Measurements from ENCODE around the gene ZNF474.

The ZNF474 gene

DNA sequence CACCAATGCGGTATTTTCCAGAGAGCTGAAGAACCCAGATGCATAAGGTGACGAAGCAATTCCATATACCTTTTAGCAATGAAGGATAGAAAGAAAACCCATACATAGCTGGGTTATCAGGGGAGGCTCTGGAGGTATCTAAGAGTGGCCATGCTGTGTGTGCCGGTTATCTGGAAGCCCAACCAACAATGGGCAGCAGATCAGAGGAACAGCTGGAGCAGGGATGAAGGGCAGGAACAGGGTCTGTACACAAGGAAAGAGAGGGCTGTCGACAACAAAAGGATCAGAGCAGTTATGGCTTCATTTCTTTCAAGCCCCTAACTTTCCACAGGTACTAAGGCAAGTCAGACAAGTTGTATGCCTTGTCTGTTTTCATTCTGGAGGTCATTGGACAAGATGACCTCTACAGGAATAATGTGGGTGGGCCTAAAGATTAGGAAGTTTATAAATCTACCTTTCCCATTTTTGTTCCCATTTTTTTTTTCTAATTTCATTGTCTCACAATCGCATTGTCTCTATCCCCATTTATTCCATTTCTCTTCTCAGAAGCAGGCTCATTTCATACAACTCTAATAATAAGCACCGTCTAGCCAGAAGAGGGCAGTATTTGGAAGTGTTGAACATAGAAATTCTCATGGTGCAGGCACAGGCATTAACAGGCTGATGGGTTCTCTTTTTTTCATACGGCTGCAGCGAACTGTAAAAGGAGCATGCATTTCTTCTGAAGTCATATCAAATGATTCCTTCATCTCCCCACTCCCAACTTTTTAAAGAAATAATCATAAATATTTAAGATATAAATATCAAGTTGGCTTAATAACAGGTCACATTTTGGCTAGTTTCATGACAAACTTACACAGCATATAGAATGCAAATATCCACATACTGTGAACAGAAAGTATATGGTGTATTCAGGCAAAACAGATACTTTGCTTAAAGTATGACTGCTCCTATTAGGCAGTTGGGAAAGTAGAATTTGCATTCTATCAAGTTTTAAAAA is 63.5 kb downstream of the ZNF474 start:
- H3K36me3 ChIP-seq (ENCODE audit: control insufficient read depth, insufficient read depth, low read length): no peaks in the 10 kb centered on the region
- TF ChIP-seq, protein P1, sequence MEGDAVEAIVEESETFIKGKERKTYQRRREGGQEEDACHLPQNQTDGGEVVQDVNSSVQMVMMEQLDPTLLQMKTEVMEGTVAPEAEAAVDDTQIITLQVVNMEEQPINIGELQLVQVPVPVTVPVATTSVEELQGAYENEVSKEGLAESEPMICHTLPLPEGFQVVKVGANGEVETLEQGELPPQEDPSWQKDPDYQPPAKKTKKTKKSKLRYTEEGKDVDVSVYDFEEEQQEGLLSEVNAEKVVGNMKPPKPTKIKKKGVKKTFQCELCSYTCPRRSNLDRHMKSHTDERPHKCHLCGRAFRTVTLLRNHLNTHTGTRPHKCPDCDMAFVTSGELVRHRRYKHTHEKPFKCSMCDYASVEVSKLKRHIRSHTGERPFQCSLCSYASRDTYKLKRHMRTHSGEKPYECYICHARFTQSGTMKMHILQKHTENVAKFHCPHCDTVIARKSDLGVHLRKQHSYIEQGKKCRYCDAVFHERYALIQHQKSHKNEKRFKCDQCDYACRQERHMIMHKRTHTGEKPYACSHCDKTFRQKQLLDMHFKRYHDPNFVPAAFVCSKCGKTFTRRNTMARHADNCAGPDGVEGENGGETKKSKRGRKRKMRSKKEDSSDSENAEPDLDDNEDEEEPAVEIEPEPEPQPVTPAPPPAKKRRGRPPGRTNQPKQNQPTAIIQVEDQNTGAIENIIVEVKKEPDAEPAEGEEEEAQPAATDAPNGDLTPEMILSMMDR (IDR thresholded peaks at IDR 0.05): no peak
- no peaks in the 10 kb centered on the region for H3K4me1 ChIP-seq
- H3K9me3 ChIP-seq (ENCODE audit: control insufficient read depth, low read length): no peaks in the 10 kb centered on the region
- H3K4me3 ChIP-seq (ENCODE audit: low read depth, low read length): no peak overlapping the region
- no peak overlapping the region for H3K9ac ChIP-seq
- H3K27me3 ChIP-seq (ENCODE audit: control insufficient read depth, insufficient read depth, low read length): peaks cover 2% of the 10 kb centered on the region
- no peak overlapping the region for H3K4me2 ChIP-seq (ENCODE audit: low read length)
- no peaks in the 10 kb centered on the region for H3K79me2 ChIP-seq
- H3K27ac ChIP-seq: no peak overlapping the region
- H2AFZ ChIP-seq: no peak overlapping the region

DNA sequence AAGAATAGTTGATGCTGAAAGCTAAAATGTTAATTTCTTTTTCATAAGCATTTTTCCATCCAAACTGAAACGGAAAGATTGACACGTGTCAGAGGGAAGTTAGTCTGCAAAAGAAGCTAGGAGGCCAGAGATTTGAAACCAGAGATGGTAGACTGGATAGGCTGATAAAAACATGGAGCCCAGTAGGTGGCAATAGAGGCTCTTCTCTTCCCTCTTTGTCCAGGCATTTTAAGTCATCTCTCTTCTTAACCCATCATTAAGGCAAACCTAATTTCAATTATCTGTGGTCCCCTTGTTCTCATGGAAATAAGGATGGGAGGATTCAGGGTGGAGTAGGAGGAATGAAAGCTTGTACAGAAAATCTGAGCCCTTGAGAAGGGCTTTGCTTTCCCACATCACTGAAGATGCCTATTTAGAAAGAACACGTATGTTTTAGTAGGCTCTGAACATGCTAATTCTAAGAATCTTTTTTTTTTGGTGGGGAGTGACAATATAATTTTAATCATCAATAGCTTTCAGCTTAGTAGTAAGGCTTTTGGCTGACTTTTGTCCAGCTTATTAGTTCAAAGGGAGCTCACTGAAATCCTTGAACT is 66.6 kb downstream of the ZNF474 start:
- H3K79me2 ChIP-seq: no peaks in the 10 kb centered on the region
- TF ChIP-seq, protein P1 (IDR thresholded peaks at IDR 0.05): no peak
- no peaks in the 10 kb centered on the region for H3K36me3 ChIP-seq (ENCODE audit: control insufficient read depth, insufficient read depth, low read length)
- H3K27me3 ChIP-seq (ENCODE audit: control insufficient read depth, insufficient read depth, low read length): peaks cover 2% of the 10 kb centered on the region
- H3K4me3 ChIP-seq (ENCODE audit: low read depth, low read length): no peak overlapping the region
- H3K4me2 ChIP-seq (ENCODE audit: low read length): no peak overlapping the region
- H2AFZ ChIP-seq: no peak overlapping the region
- H3K9ac ChIP-seq: no peak overlapping the region
- no peaks in the 10 kb centered on the region for H3K9me3 ChIP-seq (ENCODE audit: control insufficient read depth, low read length)
- H3K4me1 ChIP-seq: no peaks in the 10 kb centered on the region
- no peak overlapping the region for H3K27ac ChIP-seq

DNA sequence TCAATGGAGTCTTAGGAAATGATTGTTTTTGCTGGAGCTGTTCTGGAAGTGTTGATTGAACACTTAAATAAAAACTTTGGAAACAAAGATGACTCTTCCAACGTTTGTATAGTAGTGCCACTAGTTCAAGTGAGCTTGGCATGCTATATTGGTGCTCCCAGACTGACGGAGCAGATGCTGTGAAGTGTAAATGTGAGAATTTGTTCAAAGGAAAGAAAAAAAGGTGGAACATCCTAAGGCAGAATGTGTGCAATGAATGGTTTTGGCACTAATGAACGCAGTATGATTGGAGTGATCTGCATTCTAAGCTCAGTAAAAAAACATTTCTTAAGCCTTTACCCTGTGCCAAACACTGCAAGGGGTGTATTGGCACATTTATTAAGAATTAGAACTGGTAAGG is 69.8 kb downstream of the ZNF474 start:
- Histone ChIP-seq H3K9me3 (ENCODE audit: control insufficient read depth, low read length) (no peaks in the 10 kb centered on the region), H3K27me3 (ENCODE audit: control insufficient read depth, insufficient read depth, low read length) (no peaks in the 10 kb centered on the region), H3K79me2 (no peaks in the 10 kb centered on the region), H3K27ac (no peak overlapping the region), H3K4me3 (ENCODE audit: low read depth, low read length) (no peak overlapping the region), H3K9ac (no peak overlapping the region), H2AFZ (no peak overlapping the region), H3K4me1 (no peaks in the 10 kb centered on the region), H3K36me3 (ENCODE audit: control insufficient read depth, insufficient read depth, low read length) (no peaks in the 10 kb centered on the region), H3K4me2 (ENCODE audit: low read length) (no peak overlapping the region)
- TF ChIP-seq, protein P1 (IDR thresholded peaks at IDR 0.05): no peak

DNA sequence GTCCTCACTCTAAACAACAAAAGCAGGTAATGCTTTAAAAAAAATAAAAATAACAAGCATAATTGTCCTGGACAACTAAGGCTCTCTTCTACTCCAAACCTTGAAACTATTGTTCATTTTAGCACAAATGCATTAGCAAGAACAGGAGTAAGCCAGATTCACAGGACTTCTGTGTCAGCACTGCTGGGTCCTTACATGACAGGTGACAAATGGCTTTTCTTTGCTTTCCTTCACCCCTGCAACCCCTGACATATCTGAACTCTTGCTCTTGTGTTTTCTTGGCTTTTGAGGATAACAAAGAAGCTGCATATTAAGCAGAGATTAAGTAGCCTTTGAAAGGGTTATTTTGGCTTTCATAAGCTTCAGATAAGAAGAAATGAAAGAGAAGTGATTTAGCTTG is 71.1 kb downstream of the ZNF474 start:
- Histone ChIP-seq H3K36me3 (ENCODE audit: control insufficient read depth, insufficient read depth, low read length) (no peaks in the 10 kb centered on the region), H3K27me3 (ENCODE audit: control insufficient read depth, insufficient read depth, low read length) (no peaks in the 10 kb centered on the region), H3K79me2 (no peaks in the 10 kb centered on the region), H3K4me2 (ENCODE audit: low read length) (no peak overlapping the region), H3K9ac (no peak overlapping the region), H3K4me3 (ENCODE audit: low read depth, low read length) (no peak overlapping the region), H3K4me1 (no peaks in the 10 kb centered on the region), H3K27ac (no peak overlapping the region), H3K9me3 (ENCODE audit: control insufficient read depth, low read length) (no peaks in the 10 kb centered on the region), H2AFZ (no peak overlapping the region)
- TF ChIP-seq, protein P1 (IDR thresholded peaks at IDR 0.05): no peak

All from parathyroid adenoma (tissue), 2 donors.